DMS153 treated with DMSO at 0.1 percent for 48 hours (cell line): Measurements from ENCODE around the gene ANTXR1.

Experiments used
- DNase-seq: peaks from one replicate; lab custom pipeline; 2025; ENCODE audit not compliant: unreplicated experiment; lab: John Stamatoyannopoulos, UW

The ANTXR1 gene

GRCh38 chr2:69003731-69004130 lies 9.2 kb upstream of the ANTXR1 start:
- DNase-seq: no peak

GRCh38 chr2:69007169-69007568 lies 5.8 kb upstream of the ANTXR1 start:
- DNase-seq: no peak

- DNase-seq: no peak
Measured at GRCh38 chr2:69007603-69008002, 5.4 kb upstream of the ANTXR1 start.

- no peak for DNase-seq
Measured at GRCh38 chr2:69010437-69011194, 2.4 kb upstream of the ANTXR1 start.

- DNase-seq: no peak
Measured at GRCh38 chr2:69011611-69012157, 1.3 kb upstream of the ANTXR1 start.

- DNase-seq: peak; percentile 49
Measured at GRCh38 chr2:69012310-69013141, 453 bp upstream of the ANTXR1 start.

GRCh38 chr2:69013840-69014821 lies 1.2 kb downstream of the ANTXR1 start:
- no peak for DNase-seq

- DNase-seq: no peak
Measured at GRCh38 chr2:69017080-69017479, 4.1 kb downstream of the ANTXR1 start.

GRCh38 chr2:69017835-69018234 lies 4.9 kb downstream of the ANTXR1 start:
- DNase-seq: no peak

GRCh38 chr2:69018678-69019095 lies 5.7 kb downstream of the ANTXR1 start:
- no peak for DNase-seq

- DNase-seq: no peak
Measured at GRCh38 chr2:69020496-69021426, 7.8 kb downstream of the ANTXR1 start.

GRCh38 chr2:69021727-69022126 lies 8.7 kb downstream of the ANTXR1 start:
- no peak for DNase-seq

GRCh38 chr2:69022548-69022947 lies 9.6 kb downstream of the ANTXR1 start:
- DNase-seq: no peak

- no peak for DNase-seq
Measured at GRCh38 chr2:69023236-69023635, 10.3 kb downstream of the ANTXR1 start.

GRCh38 chr2:69026026-69026425 lies 13.0 kb downstream of the ANTXR1 start:
- no peak for DNase-seq

- DNase-seq: no peak
Measured at GRCh38 chr2:69026691-69027459, 13.9 kb downstream of the ANTXR1 start.

- DNase-seq: no peak
Measured at GRCh38 chr2:69030800-69031428, 17.9 kb downstream of the ANTXR1 start.

GRCh38 chr2:69031466-69031865 lies 18.5 kb downstream of the ANTXR1 start:
- DNase-seq: no peak

- no peak for DNase-seq
Measured at GRCh38 chr2:69032336-69032735, 19.4 kb downstream of the ANTXR1 start.
